Occipital lobe (tissue), 2 donors: ENCODE results near the gene ZBTB16. TPM values are rescaled to one million over a fixed set of nuclear protein-coding genes. Genes with fewer than 3 reads are reported as not detected.

Source experiments
- DNase-seq: peaks from one replicate; lab custom pipeline; 2025; lab: John Stamatoyannopoulos, UW
- total RNA-seq: library from RNA; depleted of rRNA; stranded (reverse); fragments of >200 nt; gene quantifications from one replicate; pipeline ENCODE4 v1.2.3, GENCODE V29; 2014

ZBTB16 gene
- total RNA-seq, 1 donor from 2014 or later: 9.7 TPM

DNA sequence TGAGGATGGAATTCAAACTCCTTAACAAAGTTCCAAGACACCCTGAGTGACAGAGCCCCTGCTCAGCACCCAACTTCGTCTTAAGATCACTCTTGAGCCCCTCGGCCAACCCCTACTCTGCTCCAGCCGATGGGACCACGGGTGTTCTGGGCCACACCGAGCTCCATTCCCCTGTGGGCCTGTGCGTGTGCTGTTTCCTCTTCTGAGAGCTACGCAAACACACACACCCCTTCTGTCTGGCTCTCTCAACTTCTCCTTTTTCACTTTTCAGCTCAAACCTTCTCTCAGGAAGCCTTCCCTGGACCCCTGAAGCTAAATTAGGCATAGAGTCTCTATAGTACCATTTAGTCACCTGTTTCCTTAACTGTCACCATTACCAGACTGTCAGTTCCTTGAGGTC lies 199.2 kb downstream of the ZBTB16 start:
- DNase-seq: no peak

DNA sequence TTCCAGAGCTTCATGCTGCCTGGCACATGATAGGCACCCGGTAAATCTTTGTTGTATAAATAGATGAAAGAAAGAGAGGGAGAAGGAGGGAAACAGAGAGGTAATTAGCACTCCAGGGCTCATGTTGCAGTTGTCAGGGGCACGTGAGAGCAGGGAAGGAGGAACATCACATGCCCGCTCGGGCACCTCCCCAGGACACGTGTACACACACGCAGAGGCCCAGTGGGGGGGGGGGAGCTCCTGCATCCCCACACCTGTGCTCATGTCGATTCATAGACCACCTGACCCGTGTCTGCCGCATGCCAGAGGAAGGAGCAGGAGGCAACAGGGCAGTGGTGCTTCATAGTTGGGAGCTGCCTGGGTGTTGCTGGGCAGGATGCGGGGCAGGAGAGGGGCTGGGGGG lies 199.6 kb downstream of the ZBTB16 start:
- DNase-seq: peak; percentile 40

DNA sequence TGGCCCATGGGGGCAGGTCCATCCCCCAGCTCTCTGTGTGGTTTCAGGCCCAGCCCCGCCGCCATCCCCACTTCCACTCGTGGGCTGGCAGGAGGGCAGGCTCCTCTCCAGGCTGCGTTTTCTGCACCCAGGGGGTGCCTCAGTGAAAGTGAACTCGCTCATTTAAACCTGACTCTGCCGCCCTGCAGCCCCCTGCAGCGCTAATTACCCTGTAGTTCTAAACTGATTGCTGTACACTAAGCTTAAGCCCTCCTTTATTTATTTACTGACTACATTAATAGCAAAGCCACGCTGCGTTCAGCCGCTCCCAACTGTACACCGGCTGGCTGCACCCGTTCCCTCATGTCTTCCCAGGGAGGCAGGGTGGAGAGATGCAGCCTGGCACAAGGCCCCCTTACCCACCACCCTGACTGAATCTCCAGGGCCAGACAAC lies 200.1 kb downstream of the ZBTB16 start:
- DNase-seq: no peak

DNA sequence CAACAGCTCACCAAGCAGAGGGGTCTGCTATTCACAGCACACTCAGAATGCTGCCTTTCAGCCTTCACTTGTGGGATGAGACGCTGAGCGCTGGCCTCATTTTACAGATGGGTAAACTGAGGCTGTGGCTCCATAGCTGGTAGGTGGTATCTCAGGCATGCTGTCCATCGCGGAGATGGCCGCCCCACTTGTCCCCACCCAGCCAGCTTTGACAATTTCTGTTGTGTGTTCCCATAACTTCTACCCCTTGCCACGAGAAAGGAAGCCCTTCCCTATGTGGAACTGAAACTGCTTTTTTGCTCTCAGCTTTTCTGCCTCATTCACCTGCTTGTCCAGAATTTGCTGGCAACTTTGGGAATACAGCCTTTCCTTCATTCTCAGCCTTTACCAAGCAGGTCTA lies 200.6 kb downstream of the ZBTB16 start:
- no peak for DNase-seq

DNA sequence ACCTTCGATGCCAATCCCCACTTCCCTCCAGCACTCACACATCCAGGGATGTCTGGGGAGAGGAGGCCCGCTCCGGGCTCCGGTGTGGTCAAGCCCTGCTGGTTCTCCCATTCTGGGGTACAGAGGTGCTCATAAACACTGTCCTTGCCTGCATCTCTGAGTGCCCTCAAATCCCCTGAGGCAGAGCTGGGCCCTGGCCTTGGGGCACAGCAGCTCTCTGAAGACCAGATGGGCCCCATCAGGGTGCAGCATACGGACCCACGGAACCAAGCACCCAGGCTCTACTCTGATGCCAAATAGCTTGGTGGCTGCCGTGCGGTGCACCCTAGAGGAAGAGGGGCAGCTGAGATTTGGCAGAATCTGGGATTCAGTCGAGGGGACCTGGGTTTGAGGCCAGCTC lies 201.0 kb downstream of the ZBTB16 start:
- no peak for DNase-seq

DNA sequence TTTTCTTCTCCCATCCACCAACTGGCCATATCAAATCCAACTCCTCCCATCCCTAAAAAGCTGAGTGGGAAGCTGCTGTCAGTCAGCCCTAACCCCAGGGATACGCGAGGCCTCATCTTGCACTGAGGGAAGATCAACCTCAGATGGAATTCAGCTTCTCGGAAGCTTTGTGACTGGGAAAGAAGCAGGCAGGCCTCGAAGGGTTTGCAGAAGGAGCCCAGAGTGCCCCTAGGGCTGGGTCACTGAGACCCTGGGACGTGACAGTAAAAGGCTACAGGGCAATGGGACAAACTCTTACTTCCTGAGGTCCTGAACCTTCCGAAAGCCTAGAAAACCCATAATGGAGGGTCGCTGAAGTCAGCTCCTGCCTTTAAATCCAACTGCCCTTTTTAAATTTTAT lies 202.3 kb downstream of the ZBTB16 start:
- DNase-seq: no peak

DNA sequence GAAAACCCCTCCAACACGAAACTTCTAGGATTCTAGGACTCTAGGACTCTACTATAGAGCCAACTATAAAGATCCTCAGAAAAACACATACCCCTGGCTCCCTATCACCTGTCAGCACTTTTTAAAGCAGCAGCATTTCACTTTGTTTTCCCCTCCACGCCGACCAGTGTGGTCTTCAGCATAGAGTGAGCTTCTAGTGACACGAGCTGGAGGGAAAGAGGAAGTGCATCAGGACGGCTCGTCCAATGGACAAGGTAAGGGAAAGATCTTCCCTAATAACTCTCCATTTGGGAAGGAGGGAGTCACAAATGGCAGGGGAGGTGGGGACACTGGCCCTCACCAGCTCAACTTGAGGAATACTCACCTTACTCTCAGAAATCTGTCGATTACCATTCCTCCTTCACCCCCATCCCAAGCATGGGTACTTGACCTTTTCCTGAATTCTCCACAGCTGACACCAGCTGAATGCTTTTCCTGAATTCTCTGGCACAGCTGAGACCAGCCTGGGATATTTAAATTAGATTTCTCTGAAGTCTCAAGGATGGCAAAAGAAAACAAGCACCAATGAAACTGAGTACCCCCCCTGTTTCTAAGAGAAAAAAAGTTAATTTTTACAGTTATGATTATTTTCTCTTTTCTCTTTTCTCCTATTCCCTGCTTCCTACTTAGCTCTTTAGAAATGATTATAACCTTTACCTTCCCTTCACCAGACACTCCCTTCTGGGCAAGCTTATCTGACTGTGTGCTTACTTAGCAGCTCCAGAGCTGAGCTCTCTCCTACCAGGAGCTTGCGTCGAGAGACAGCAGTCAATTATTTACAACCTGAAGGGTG lies 203.4 kb downstream of the ZBTB16 start:
- DNase-seq: peak; percentile 38

DNA sequence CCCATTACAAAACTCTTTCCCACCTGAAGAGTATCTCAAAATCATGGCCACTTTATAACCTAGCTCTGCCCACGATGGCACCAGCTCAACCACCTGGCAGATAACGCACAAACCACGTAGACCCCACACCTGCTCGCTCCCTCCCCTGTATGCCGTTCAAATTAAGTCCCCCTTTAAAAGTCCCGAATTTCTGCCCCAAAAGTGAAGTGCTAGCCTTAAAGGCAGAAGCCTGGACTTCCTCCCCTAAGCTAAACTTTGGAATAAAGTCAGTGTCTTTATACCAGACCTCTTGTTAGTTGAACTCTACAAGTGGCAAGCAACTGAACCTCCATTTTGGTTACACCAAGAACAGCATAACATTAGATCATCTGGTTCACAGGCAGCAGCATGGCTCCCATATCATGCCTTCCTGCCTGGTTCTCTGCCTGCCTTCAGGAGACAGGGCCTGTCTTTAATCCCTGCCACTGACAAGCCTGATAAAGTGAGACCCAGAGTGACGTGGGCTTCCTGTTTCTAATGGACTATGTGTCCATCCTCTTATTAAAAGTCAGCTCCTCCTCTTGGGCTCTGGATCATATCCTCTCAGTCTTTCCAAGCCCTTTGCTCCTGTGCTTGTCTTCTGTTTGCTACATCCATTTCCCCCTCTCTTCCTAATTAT lies 204.1 kb downstream of the ZBTB16 start:
- DNase-seq: no peak

DNA sequence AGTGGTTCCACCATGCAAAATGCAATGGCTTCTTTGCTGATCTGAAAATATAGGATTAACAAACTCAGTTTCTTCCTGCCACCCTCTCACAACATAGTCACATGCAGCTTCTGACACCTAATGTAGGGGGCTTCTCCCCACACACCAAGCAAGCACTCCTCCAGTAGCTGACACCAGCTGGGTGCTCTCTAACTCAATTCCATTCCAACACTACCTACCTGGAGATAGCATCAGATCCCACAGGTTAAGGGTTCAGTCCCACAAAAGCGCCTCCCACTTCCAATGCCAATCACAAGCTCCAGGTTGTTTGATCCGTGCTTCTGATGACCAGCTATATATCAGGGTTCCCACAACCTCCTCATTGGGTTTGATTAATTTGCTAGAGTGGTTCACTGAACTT lies 204.9 kb downstream of the ZBTB16 start:
- no peak for DNase-seq

DNA sequence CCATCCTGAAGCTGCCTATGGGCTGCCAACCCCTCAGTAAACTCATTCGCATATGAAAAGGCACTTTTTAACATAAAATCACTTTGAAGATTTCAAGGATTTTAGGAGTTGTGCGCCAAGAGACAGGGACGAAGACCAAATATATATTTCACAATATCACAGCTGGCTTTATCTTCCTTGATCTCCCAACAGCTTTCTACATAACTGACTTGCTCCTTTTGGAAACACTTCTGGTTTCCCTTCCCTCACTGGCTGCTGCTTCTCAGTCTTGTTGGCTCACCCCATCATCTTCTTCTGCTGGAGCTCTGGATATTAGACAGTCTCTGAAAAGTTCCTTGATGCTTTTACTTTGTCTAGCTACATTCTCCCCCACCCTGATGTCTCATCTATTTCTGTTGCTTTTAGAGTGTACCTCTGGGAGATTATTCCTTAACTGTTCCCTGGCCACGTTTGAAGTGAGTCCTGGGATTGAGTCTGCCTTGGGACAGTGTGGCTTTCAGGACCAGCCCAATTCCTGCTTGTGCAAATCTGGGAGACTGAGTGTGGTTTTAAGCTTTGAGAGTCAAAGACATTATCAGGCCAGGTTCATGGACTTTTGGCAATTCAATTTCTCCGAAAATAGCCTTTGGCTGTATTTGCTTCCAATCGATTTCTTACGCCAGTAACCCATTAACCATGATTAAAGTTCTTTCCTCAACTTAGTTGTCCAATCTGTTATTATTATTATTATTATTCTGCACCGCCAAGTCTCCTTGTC lies 205.8 kb downstream of the ZBTB16 start:
- no peak for DNase-seq

DNA sequence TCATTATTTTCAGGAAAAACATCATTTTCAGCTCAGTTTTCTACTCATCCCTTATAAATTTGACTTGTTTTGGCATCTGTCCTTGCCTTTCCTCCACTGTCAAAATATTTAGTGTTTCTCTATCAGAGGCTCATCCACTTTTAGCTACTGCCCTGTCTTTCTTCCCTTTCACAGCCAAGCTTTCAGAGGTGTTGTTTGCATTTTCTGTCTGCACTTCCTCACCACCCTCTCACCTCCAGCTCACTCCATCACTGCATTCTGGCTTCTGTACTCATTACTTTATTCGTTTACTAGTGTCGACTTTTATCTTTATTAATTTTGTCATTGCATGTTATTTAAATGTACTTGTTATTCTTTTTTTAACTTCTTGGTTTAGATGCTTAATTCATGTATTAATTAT lies 210.0 kb downstream of the ZBTB16 start:
- DNase-seq: no peak

DNA sequence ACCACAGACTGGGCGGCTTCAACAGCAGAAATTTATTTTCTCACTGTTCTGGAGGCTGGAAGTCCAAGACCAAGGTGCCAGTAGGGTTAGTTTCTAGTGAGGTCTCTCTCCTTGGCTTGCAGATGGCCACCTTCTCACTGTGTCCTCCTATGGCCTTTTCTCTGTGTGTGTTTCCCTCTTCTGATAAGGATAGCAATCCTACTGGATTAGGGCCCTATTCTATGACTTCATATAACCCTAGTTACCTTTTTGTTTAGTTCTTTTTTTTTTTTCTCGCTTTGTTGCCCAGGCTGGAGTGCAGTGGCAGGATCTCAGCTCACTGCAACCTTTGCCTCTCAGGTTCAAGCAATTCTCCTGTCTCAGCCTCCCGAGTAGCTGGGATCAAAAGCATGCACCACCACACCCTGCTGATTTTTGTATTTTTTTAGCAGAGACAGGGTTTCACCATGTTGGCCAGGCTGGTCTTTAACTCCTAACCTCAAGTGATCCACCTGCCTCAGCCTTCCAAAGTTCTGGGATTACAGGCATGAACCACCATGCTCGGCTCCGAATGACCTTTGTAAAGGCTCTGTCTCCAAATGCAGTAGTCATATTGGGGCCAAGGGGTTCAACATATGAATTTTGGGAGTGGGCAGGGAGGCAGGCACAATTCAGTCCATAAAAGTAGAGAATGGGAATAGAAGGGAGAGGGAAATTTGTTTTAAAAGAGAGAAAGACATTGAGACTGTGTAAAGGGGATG lies 211.2 kb downstream of the ZBTB16 start:
- DNase-seq: no peak

DNA sequence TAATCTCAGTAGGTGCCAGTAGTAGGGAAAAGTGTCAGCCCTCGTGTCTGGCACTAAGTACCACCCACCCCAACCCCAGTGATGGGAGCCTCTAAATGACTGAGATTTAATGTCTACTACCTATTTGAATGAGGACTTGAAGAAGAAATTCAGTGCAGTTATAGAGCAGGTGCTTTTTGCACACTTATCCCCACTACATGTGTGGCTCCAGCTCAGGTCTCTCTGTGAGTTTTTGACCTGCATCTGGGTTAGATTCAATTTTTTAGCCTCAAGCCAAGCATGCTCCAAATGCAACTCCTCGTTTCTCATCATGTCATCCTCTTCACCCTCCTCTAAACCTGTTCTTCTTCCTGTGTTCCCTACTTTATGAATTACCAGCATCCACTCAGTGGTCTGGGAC lies 211.8 kb downstream of the ZBTB16 start:
- no peak for DNase-seq

DNA sequence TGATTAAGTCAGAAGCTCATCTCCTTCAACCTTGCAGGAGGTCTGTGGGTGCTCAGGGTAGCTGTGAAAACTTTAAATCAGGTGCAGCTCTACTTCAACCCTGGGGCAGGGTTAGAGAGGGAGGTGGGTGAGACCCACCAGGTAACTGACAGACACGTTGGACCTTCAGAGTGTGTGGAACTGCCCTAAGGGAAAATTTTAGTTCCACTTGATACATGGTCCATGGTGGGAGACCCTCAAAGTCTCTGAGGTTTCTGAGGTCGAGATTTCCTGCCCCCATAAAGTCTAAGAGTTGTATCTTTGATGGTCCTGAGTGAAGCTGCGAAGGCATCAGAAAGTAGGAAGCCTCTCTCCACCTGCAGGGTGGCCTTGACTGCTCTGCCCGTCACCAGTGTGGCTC lies 212.8 kb downstream of the ZBTB16 start:
- no peak for DNase-seq

DNA sequence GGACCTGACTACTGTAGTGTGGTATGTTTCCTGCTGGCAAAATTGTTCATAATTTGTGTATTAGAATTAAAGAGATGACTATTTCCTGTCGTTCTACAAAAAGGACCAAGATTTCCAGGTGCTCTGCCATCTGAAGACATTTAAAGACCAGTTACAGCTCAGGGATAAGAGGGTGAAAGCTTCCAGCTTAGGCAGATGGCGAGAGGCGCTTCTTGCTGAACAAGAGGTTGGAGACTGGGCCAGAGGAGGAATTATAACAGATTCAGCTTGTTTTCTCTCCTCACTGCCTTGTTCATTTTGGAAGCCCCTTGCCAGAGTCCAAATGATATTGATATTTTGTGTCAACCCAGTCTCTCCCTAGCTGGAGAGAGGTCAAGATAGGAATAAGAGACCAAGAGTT lies 213.6 kb downstream of the ZBTB16 start:
- no peak for DNase-seq

DNA sequence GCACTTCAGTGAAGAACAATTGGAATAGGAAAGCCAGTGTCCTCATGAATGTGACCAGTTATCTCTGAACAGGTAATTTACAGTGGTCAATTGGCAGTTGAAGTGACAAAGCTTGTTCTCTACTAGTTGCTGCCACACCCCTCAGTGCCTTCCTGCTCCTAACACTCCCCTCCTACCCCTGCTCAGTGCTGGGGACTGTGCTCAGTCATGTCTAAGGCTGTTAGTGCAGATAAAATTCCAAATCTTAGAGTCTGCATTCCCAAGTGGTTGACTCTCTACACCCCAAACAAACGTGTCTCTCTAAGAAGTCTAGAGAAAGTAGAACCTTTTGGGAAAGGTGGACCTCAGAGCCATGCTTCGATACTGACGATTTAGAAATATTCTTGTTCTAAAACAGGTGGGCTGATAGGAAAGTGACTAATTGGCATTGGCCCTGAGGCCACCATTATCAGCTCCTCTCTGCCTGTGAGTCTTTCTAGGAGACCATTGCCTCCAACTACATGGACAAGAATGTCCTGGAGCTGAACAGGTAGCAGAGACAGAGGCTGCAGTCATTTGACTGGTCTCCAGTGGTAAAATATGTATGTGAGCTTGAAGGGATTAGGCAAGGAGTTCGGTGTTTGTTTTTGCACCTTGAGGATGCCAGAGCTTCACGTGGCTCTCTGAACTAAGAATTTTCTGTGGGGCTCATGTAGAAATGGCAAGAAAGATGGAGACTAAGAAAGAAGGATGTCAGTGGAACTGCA lies 214.6 kb downstream of the ZBTB16 start:
- no peak for DNase-seq

DNA sequence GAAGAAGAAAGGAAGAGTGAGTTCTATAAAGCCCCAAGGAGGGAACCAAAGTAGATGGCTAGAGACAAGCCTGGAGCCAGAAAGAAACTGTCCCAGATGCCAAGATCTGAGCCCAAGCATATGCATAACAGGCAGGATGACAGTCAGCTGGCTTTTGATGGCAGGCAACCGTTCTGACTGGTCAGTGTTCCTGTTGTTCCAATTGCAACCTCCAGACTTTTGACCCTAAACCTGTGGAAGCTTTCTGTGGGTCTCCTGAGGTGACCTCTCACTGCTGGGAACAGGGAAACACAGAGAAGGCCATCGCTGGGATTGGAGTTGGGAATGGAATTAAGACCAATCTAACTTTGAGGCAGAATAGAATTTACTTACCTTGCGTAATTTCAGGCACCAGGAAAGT lies 215.1 kb downstream of the ZBTB16 start:
- DNase-seq: no peak

DNA sequence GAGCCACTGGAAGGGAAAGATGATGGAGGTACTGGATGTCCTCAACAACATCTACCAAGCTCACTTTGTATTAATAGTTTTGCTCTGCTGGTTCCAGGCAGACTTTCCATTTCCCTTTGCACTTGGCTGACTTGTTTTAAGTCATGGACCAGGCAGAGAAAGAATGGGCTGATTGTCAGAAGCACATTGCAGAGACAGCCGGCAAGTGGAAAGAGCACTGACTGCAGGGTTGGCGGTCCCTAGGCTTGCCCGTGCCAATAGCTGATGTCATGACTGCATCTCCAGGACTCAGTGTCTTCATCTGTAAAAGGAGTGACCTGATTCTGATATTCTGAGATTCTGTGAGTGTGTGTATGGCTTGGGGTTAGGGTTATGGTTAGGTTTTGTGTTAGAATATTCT lies 215.8 kb downstream of the ZBTB16 start:
- no peak for DNase-seq

DNA sequence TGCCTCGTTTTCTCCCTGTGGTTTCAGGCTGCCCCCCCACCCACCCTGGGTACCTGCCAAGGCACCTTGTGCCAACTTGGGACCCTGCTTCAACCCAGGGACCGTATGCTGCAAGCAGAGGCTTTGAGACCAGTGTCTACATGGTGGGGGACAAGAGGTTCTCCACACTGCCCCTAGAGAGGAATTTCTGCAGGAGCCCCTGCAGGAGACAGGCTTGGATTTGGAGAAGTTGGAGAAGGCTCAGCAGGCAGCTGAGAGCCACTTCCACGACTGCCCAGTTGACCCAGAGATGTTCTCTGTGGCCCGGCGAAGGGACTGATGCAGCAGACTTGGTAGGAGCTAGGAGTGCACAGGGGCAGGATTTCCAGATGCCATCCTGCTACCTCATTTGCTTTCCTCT lies 216.6 kb downstream of the ZBTB16 start:
- DNase-seq: no peak

DNA sequence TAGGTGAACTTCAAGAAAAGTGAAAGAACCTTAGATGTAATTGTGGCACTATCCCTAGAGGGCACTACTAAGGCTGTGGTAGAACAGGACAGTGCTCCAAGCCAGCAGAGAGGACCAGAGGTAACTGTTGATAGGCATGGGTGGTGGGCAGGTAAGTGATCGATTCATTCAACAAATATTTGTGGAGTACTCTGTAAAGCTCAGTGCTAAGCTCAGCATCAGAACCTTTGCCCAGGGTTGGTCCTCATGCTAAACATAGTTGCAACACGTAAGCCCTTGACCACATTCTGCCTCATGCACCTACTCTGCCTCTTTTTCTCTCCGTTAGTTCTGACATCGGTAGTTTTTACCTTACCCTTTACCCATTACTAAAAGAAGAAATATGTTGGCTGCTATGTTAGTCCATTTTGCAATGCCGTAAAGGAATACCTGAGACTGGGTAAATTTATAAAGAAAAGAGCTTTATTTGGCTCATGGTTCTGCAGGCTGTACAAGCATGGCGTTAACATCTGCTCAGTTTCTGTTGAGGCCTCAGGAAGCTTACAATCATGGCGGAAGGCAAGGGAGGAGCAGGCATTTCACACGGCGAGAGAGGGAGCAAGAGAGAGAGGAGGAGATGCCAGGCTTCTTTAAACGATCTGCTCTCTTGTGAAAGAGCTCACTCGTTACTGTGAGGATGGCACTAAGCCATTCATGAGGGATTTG lies 218.3 kb downstream of the ZBTB16 start:
- DNase-seq: no peak
